ENCODE data around the gene SDHAF1.

DNA sequence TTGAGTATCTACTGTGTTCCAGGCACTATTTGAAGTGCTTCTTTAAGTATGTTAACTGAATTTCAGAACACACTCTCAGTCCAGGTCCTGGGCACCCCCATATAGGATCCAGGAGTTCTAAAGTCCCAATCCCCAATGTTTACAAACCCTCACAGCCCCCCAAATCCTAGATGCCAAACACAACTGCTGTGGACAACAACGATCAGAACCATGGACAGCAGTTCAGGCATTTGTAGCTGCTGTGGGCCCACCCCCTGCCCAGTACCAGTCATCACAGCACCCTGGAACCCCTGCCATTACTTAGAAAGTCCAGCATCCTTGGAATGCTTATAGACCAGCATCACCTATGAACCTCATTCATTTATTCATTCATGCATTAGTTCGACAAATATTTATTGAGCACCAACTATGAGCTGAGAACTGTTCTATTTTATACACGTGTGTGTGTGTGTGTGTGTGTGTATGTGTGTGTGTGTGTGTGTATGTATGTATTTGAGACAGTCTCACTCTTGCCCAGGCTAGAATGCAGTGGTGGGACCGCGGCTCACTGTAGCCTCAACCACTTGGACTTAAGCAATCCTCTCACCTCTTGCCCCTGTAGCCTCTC is 19.3 kb upstream of the SDHAF1 start:
- no peak for TF ChIP-seq CTCF (IDR thresholded peaks at IDR 0.05)
- TF ChIP-seq POLR2A (IDR thresholded peaks at IDR 0.05) = no peak
